ENCODE data around the gene LCN15. TPM values are rescaled to one million over a fixed set of nuclear protein-coding genes. Genes with fewer than 3 reads are reported as not detected.
"Not testable (repeated sequence)": the region's sequence is repeated elsewhere in the genome, so short reads cannot be mapped to it uniquely, and the experiment has no call there.

The LCN15 gene
- total and polyA plus RNA-seq, 2 of the 4 experiments (the other 2 are of a cell fraction), result not detected

- dilution Hi-C loops (cut with HindIII; ENCODE audit: low sequenced_read_pairs, unreplicated experiment); H2AK5ac ChIP-seq (ENCODE audit: low read depth, low read length); H3K23ac ChIP-seq (ENCODE audit: low read depth, low read length); H3K27me3 ChIP-seq (ENCODE audit: control insufficient read depth, insufficient read depth, low read length); BruUV-seq (replicated peaks); in situ Hi-C loops (cut with MboI; ENCODE audit: low sequenced_read_pairs); H4K5ac ChIP-seq (ENCODE audit: low read depth, low read length); H4K91ac ChIP-seq (ENCODE audit: insufficient read depth, low read depth, low read length); H3K4me3 ChIP-seq (ENCODE audit: insufficient read depth, low read depth, low read length); H4K20me1 ChIP-seq (ENCODE audit: insufficient read depth, low read length); H3K56ac ChIP-seq (ENCODE audit: extremely low read depth, insufficient read depth, low read length); H3K18ac ChIP-seq (ENCODE audit: low read depth, low read length); H2BK20ac ChIP-seq (ENCODE audit: low read depth, low read length); H3K4me2 ChIP-seq (ENCODE audit: low read depth, low read length); H2BK120ac ChIP-seq (ENCODE audit: low read depth, low read length); H3K36me3 ChIP-seq (ENCODE audit: control insufficient read depth, insufficient read depth, low read length); H3K4ac ChIP-seq (ENCODE audit: low read depth, low read length); H2BK15ac ChIP-seq (ENCODE audit: low read depth, low read length); H3K9ac ChIP-seq (ENCODE audit: low read depth, low read length); H3K9me1 ChIP-seq (ENCODE audit: insufficient read depth, low read length); H3K27ac ChIP-seq (ENCODE audit: insufficient read depth, low read length); H2BK5ac ChIP-seq (ENCODE audit: low read depth, low read length, poor library complexity, severe bottlenecking); ATAC-seq (ENCODE audit: low read depth); H3K14ac ChIP-seq (replicated peaks; ENCODE audit: low read depth, low read length); POLR2A ChIA-PET (ENCODE audit: unreplicated experiment); H4K8ac ChIP-seq (ENCODE audit: low read depth in 2 of 2, low read length in 2 of 2); H2AK9ac ChIP-seq (replicated peaks; ENCODE audit: low read depth, low read length, poor library complexity); H3K4me1 ChIP-seq (ENCODE audit: control insufficient read depth, insufficient read depth, low read length); H3K9me3 ChIP-seq (ENCODE audit: control insufficient read depth, insufficient read depth, low read length); DNase-seq; H3K79me1 ChIP-seq (ENCODE audit: low read depth in 1 of 2, low read length in 2 of 2); H2AFZ ChIP-seq (replicated peaks; ENCODE audit: low read length, poor library complexity): not testable (repeated sequence)
- intact Hi-C loops (cut with micrococcal nuclease), result loop anchor here (2.0 kb wide), 1 partner anchor 15 kb away; no protein-coding TSS in a partner anchor
- CTCF ChIA-PET, result interaction anchor here (0.8 to 1.1 kb wide), 2 partner anchors 13 to 780 kb away, joined by 3 read pairs; no protein-coding TSS in a partner anchor
- WGBS, 2 experiments (ENCODE audit: extremely low coverage in 2 of 2, insufficient read length in 1 of 2), result 73% methylated on average over 3 of the region's 14 CpGs; no CpG with 5 or more reads in 1 of the 2 experiments
These were observed 1.6 kb upstream of the LCN15 start for GRCh38 chr9:136765745-136766409.

Data from IMR-90 (cell line).